VCaP (cell line): ENCODE results near the gene COL6A1.
"Not testable (repeated sequence)": the region's sequence is repeated elsewhere in the genome, so short reads cannot be mapped to it uniquely, and the experiment has no call there.

Source experiments
- H3K27ac ChIP-seq: fragments of 450-650 bp; 2 replicates; pipeline ENCODE4 v1.5.1; 2017
- TF ChIP-seq, protein P1 (sequence below): fragments of 450-650 bp; conservative IDR thresholded peaks from 2 replicates; pipeline ENCODE4 v1.5.1; 2017; ENCODE audit warnings: mild to moderate bottlenecking, moderate library complexity

COL6A1 gene

DNA sequence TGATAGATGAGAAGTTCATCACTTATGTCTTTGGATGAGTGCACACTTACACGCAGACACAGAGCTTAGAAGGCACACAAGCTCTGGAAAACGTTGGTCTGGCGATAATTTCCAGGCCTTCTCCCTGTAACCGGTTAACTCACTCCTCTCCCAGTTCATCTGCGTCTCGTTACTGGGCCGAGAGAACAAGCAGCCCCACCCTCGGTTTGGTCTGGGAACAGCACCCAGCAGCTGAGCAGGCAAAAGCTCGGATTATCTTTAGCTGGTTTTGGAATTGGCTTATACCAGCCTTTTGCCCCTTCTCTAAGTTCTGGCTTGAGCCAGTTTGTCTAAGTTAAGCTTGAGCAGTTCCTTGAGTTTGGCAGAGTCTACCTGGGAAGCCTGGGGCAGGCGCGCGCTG lies 27.3 kb upstream of the COL6A1 start:
- H3K27ac ChIP-seq: no peak overlapping the region
- TF ChIP-seq, protein P1, sequence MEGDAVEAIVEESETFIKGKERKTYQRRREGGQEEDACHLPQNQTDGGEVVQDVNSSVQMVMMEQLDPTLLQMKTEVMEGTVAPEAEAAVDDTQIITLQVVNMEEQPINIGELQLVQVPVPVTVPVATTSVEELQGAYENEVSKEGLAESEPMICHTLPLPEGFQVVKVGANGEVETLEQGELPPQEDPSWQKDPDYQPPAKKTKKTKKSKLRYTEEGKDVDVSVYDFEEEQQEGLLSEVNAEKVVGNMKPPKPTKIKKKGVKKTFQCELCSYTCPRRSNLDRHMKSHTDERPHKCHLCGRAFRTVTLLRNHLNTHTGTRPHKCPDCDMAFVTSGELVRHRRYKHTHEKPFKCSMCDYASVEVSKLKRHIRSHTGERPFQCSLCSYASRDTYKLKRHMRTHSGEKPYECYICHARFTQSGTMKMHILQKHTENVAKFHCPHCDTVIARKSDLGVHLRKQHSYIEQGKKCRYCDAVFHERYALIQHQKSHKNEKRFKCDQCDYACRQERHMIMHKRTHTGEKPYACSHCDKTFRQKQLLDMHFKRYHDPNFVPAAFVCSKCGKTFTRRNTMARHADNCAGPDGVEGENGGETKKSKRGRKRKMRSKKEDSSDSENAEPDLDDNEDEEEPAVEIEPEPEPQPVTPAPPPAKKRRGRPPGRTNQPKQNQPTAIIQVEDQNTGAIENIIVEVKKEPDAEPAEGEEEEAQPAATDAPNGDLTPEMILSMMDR: no peak

DNA sequence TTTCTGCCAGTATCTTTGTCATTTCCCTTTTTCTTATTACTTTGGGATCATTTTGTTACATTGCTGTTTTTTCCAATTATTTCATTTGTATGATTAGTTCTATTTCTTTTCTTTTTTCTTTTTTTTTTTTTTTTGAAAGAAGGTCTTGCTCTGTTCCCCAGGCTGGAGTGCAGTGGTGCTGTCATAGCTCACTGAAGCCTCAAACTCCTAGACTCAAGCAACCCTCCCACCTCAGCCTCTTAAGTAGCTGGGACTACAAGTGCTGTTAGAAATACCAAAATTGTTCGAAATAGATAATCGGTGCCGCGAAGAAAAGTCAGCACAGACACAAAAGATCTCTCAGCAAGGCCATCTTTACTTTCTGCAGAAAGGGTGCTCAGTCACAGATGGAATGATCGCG lies 26.6 kb upstream of the COL6A1 start:
- TF ChIP-seq, protein P1: no peak
- H3K27ac ChIP-seq: no peak overlapping the region

DNA sequence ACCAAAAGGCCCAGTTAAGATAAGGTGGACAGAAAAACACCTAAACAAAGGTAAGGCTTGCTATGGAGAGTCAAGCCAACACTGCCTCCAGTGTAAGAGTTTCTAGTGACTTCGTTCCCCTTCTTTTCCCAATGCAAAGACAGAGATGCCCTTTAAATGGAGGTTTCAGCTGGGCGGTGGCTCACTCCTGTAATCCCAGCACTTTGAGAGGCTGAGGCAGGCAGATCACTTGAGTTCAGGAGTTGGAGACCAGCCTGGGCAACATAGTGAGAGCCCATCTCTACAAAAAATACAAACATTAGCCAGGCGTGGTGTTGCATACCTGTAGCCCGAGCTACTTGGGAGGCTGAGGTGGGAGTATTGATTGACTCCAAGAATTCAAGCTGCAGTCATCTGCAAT lies 24.0 kb upstream of the COL6A1 start:
- H3K27ac ChIP-seq: no peak overlapping the region
- TF ChIP-seq, protein P1: no peak

DNA sequence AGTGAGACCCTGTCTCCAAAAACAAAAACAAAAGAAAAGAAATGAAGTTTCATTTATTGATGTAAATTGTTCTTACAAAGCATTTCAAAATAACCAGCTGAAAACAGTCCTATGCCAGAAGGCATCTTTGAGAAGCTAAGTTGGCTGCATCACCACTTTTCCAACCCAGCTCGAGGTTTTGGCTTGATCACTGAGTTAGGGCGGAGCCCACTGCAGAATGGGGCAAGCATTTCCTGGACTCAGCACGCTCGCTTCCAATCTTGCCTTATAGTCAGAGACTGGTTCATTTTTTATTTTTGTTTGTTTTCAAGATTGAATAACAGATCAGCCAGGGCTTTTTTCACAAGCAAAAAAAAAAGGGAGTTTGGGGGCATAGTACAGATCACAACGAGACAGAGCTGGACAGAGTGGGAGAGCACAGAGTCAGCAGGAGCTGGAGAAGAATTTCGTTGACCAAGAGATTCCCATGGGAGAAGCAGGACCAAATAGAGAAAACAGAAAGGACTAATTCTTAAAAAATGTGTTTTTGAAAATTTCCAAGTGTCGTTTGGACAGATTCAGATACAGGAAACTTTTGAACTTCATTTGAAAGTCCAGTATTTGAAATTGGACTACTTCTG lies 23.5 kb upstream of the COL6A1 start:
- H3K27ac ChIP-seq: no peak overlapping the region
- TF ChIP-seq, protein P1: no peak

DNA sequence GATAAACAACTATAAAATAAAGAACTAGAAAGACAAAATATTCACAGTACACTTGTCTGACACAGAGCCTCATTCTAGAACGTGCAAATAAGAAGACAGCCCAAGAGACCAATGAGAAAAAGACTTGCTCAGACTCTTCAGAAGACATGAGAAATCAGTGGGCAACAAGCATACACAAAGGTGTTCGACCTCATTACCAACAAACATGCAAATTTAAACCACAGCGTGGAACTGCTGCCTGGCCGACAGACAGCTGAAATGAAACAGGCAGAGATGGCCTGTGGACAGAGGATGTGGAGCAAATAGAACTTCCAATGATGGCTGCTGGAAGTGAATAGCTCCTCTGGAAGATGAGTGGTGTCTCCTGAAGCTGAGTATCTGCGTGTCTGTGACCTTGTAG lies 22.4 kb upstream of the COL6A1 start:
- H3K27ac ChIP-seq: no peak overlapping the region
- TF ChIP-seq, protein P1: no peak

DNA sequence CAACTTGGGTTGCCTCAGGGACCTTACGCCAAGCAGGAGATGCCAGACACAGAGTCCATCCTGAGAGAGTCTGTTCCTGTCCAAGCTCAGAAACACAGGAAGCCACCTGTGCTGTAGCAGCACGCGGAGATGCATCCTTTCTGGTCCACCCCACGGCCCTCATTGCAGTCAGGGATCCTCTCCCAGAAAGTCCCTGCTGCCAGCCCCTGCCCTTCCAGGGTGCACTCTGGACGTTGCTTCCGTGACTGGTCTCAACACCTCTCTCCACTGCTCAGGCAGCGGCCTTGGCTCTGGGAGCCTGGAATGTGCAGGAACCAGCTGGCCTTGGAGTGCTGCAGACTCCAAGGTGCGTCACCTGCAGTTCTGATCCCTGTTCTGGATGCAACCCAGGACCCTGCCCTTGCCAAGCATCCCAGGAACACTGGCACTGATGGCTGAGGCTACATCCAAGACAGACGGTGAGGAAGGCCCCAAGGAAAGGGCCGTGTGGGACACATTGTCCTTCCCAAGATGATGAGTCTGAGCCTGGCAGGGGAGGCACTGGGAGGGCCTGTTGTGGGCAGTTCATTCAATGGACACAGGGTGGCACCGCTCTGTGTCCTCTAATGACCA lies 21.7 kb upstream of the COL6A1 start:
- TF ChIP-seq, protein P1: no peak
- H3K27ac ChIP-seq: no peak overlapping the region

DNA sequence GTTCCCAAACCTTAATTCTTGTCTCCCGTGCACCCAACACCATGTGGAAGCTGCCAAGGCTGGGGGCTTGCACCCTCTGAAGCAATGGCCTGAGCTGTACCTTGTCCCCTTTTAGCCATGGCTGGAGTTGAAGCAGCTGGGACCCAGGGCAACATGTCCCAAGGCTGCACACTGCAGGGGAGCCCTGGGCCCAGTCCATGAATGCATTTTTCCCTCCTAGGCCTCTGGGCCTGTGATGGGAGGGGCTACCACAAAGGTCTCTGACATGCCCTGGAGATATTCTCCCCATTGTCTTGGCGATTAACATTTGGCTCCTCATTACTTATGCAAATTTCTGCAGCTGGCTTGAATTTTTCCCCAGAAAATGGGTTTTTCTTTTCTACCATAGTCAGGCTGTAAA lies 20.2 kb upstream of the COL6A1 start:
- H3K27ac ChIP-seq: not testable (repeated sequence)

DNA sequence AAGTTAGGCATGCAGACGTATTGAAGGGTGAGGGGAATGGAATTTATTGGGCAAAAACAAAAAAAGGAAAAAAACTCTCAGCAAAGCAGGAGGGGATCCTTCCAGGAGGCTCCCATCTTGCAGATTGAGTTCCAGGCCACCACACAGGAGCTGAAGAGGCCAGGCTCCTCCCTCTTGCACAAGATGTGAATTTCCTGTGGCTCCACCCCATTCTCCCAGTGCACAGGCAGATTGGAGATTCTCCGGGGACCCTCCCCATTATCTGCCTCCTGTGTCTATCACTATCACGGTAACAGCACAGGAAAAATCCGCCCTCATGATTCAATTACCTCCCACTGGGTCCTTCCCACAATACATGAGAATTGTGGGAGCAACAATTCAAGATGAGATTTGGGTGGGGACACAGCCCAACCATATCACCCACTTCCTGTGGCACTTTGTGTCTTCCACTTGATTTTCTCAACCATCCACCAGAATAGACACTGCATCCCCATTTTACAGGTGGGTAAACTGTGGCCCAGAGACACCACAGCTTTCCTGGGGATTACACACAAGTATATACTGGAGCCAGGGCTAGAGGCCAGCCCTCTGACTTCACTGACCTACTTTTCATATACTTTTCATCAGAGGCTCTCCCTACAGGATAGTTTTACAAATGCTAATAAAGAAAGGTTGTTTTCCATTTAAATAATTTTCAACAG lies 18.9 kb upstream of the COL6A1 start:
- H3K27ac ChIP-seq: no peak overlapping the region
- TF ChIP-seq, protein P1: no peak
